ENCODE results near the gene FAH.

GRCh38 chr15:80159301-80159700, 6.5 kb downstream of the FAH start:
- TF ChIP-seq CTCF (IDR thresholded peaks at IDR 0.05) (no peak), EZH2 (IDR thresholded peaks at IDR 0.05; ENCODE audit: borderline replicate concordance, insufficient read depth, low read depth, low read length, poor library complexity, severe bottlenecking) (no peak)
